HFF-Myc (cell line): ENCODE measurements around the gene MRC2.
"Not testable (repeated sequence)": the region's sequence is repeated elsewhere in the genome, so short reads cannot be mapped to it uniquely, and the experiment has no call there.

Experiments
- DNase-seq: peaks from one replicate; pipeline ENCODE4 v3.0.0-alpha.2; 2011; ENCODE audit warnings: low read depth; ENCODE audit errors: extremely low read depth
- H3K4me3 ChIP-seq: replicated peaks from 2 replicates; pipeline ENCODE4 v1.5.1; 2011; ENCODE audit warnings: low read depth, mild to moderate bottlenecking, control low read depth, low read length
- TF ChIP-seq, protein P1 (sequence below): IDR thresholded peaks from 2 replicates; pipeline ENCODE4 v1.5.1; 2012; ENCODE audit warnings: mild to moderate bottlenecking, low read depth, low read length, control low read depth; ENCODE audit errors: missing control alignments

MRC2 gene

DNA sequence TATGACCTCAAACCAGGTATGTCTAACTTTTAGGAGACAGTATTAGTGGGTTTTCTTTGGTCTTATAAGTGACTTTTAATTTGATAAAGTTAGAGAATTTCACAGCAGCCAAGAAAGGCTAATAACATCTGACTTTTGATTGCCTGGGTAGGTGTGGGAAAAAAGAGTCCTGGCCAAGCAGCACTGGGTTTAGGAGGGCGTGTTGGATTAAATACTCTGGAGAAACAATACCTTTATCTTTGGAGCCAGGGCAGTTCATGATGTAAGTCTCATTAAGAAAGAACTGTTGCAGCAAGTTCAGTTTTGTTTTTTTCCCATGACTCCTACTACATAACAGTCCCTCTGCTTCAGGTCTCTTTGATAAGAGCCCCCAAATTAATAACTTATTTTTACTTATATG is 26.7 kb upstream of the MRC2 start:
- TF ChIP-seq, protein P1, sequence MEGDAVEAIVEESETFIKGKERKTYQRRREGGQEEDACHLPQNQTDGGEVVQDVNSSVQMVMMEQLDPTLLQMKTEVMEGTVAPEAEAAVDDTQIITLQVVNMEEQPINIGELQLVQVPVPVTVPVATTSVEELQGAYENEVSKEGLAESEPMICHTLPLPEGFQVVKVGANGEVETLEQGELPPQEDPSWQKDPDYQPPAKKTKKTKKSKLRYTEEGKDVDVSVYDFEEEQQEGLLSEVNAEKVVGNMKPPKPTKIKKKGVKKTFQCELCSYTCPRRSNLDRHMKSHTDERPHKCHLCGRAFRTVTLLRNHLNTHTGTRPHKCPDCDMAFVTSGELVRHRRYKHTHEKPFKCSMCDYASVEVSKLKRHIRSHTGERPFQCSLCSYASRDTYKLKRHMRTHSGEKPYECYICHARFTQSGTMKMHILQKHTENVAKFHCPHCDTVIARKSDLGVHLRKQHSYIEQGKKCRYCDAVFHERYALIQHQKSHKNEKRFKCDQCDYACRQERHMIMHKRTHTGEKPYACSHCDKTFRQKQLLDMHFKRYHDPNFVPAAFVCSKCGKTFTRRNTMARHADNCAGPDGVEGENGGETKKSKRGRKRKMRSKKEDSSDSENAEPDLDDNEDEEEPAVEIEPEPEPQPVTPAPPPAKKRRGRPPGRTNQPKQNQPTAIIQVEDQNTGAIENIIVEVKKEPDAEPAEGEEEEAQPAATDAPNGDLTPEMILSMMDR, result no peak
- no peak overlapping the region for H3K4me3 ChIP-seq
- no peak for DNase-seq

DNA sequence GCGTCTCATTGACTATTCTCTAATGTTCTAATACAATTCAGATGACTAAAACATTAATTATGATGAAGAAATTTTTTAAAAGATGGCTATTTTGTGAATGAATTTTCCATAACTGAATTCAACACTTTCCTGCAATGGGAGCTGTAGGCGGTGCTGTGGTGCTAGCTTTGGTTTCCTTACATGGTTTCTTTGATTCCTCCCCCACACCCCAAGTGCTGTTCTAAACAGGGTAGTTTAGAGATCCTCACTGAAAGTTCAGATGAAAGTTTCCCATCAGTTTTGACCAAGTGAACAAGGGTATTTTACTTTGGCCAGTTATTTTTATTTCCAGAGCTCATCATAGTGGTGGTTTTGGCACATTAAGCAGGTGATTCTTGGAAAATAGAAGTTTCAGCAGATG is 26.0 kb upstream of the MRC2 start:
- no peak for DNase-seq
- TF ChIP-seq, protein P1, result no peak
- H3K4me3 ChIP-seq, result no peak overlapping the region

DNA sequence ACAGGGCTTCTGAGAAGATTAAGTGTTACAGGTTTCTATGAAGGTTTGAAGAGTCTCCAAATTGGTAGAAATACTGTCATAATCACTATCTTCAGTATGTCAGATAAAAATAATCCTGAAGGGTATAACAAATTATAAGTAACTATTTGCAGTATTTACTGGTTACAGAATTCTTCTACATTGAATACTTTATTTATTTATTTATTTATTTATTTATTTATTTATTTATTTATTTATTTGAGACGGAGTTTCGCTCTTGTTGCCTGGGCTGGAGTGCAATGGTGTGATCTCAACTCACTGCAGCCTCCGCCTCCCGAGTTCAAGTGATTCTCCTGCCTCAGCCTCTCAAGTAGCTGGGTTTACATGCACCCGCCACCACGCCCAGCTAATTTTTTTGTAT is 23.7 kb upstream of the MRC2 start:
- not testable (repeated sequence) for DNase-seq, H3K4me3 ChIP-seq

DNA sequence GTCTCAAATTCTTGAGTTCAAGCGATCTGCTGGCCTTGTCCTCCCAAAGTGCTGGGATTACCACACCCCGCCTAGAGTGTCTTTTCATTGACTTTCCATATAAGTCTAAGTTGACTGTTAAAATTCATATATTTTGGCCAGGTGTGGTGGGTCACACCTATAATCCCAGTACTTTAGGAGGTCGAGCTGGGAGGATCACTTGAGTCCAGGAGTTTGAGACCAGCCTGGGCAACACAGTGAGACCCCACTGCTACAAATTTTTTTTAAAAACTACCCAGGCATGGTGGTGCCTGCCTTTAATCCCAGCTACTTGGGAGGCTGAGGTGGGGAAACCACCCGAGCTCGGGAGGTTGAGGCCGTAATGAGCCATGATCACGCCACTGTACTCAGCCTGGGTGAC is 21.9 kb upstream of the MRC2 start:
- DNase-seq, result no peak
- H3K4me3 ChIP-seq, result no peak overlapping the region
- TF ChIP-seq, protein P1, result no peak

DNA sequence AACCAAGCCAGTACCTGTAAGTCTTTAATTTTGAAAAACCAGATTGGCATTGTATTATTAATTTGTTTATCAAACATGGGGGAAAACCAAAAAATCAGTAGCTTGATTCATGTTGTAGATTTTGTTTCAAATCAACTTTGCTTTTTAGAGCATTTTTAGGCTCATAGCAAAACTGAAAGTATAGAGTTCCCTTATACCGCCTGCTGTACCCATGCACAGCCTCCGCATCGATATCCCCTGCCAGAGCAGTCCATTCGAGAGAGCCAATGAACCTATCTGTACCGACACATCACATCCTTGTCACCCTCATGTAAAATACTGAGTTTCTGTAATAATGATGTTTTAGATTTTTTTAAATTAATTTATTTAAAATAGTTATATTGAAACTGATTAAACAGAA is 16.2 kb upstream of the MRC2 start:
- H3K4me3 ChIP-seq, result no peak overlapping the region
- DNase-seq, result no peak
- TF ChIP-seq, protein P1, result no peak

DNA sequence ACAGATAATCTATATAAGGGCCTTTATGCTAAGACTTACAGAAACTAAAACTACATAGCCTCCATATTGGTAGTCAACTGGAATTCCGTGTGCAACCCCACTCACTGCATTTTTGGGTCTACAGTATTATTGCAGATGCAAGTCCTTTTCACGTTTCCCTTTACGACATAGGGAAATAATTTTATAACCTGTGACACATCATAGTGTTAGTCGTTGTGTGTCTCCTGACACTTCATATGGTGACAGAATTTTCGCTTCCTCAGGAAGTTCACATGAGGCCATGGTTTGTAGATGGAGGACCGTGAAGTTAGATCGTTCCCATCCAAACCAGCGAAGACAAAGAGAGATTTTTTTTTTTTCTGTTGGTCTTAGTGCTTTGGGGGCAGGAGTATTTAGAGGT is 15.7 kb upstream of the MRC2 start:
- no peak for DNase-seq
- TF ChIP-seq, protein P1, result no peak
- H3K4me3 ChIP-seq, result no peak overlapping the region

DNA sequence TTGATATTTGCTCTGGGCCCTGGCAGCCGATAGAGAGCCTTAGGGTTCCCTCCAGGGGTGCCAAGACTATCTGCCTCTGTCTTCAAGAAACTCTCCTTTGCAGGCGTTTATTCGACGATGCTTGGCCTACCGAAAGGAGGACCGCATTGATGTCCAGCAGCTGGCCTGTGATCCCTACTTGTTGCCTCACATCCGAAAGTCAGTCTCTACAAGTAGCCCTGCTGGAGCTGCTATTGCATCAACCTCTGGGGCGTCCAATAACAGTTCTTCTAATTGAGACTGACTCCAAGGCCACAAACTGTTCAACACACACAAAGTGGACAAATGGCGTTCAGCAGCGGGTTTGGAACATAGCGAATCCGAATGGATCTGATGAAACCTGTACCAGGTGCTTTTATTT is 15.2 kb upstream of the MRC2 start:
- not testable (repeated sequence) for H3K4me3 ChIP-seq, DNase-seq

DNA sequence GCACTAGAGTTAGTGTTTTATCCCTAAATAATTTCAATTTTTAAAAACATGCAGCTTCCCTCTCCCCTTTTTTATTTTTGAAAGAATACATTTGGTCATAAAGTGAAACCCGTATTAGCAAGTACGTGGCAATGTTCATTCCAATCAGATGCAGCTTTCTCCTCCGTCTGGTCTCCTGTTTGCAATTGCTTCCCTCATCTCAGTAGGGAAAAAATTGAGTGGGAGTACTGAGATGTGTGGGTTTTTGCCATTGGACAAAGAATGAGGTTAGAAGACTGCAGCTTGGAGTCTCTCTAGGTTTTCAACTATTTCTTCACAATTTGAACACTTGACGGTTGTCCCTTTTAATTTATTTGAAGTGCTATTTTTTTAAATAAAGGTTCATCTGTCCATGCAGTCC is 14.4 kb upstream of the MRC2 start:
- not testable (repeated sequence) for DNase-seq, H3K4me3 ChIP-seq

DNA sequence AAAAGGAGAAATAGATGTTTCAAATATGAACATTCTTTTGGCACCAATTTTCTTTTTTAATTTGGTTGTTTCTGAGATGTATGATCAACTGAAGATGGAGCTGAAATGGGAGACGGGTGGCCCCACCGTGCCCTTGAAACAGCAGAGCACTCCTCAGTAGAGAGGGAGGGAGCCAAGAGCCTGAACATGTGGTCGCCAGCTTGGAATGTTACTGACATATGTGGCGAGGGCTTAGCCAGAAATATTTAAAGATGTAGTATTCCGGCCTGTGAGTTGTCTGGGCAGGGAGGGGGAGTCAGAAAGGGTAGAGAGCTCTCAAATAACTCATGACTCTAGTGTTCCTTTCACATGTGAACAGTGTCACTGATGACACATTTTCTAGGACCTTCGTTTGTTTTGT is 13.3 kb upstream of the MRC2 start:
- no peak overlapping the region for H3K4me3 ChIP-seq
- peak; percentile 91 for DNase-seq
- TF ChIP-seq, protein P1, result no peak
